ENCODE results near the gene MND1.
A peak's percentile ranks its signal among the peaks of the same experiment; 100 is the strongest.

Gene MND1, protein sequence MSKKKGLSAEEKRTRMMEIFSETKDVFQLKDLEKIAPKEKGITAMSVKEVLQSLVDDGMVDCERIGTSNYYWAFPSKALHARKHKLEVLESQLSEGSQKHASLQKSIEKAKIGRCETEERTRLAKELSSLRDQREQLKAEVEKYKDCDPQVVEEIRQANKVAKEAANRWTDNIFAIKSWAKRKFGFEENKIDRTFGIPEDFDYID

DNA sequence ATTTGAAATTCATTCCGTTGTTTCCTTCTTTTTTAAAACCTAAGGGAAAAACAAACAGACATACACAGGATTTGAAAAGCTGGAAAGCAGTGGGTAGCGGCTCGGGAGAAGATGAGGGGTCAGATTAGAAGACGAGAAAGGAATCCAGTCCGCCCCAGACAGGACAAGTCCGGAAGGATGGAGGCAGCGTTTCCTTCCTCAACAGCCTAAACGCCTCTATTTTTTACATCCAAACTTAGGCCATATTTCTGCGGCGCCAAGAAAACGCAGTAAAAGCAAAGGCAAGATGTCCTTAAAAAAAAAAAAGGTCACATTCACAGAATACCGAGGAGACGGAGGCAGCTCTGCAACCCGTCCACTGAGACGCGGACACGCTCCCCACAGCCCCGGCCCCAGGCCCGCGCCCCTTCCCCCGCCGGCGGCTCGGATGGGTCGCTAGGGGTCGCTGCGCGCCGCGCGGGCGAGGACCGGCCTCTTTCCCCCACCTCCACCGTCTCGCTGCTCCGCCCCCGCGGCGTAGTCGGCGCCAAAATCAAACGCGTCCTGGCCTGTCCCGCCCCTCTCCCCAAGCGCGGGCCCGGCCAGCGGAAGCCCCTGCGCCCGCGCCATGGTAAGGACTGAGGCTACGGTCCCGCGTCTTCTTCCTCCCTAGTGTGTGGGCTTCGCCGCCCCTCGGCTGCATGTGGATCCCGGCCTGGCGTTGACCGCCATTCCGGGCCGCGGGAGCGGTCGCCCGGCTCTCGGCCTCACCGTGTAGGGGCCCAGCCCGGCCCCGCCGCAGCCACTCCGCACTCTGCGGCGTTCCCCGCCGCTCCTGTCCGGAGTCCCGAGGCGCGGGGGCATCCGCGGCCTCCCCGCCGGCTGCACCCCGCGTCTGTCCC is at the start of gene MND1:
Gene MND1 (plus strand): TSS at position 558 of the 881 bp plus-strand sequence. CDS start 50 bp downstream, at position 608.
- DNase-seq, result peak; percentile 86 to 90

DNA sequence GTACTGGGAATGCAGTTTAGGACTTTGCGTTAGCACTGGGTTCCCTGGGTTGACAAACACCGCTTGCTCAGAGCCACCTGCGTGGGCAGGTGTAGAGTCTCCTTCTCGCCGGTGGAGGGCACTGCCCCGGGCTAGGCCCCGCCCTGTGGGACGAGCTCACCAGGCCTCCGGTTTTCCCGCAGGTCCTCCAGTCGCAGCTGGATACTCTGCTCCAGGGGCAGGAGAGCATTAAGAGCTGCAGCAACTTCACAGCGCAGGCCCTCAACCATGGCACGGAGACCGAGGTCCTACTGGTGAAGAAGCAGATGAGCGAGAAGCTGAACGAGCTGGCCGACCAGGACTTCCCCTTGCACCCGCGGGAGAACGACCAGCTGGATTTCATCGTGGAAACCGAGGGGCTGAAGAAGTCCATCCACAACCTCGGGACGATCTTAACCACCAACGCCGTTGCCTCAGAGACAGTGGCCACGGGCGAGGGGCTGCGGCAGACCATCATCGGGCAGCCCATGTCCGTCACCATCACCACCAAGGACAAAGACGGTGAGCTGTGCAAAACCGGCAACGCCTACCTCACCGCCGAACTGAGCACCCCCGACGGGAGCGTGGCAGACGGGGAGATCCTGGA is 49.2 kb upstream of the MND1 start:
- DNase-seq, result no peak

DNA sequence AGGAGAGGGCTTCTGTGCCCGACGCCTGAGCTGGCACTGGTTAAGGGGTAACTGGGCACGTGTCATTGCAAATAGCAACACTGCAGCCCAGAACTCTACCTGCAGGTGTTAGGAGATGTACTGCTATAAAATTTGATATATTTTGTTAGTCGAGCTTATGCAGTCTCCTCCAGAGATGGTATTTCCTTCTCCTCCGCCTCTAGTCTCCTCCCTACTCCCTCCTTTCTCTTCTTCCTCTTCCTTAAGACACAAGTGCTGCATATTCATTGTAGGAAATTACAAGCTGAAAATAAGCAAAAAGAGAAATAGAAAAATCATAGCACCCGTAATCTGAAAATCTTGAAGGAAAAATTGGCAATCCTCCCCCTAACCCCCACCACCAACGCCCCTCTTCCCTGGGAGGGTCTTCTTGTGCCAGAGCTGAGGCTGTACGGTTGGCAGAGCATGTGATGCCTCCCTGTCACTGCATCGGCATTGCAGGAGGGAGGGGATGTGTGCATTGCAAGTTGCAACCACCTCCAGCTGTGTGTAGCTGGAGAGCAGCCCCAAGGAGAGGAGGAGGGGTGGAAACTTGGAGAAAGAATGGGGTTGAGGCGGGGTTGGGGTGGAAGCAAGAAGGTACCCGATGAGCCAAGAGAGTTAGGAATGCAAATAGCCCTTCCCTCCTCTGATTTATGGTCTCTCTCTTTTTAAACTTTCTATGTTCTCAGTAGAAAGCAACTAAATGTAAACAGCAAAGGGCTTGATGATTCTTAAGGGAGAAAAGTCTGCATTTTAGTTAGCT is 48.3 kb upstream of the MND1 start:
- no peak for DNase-seq

DNA sequence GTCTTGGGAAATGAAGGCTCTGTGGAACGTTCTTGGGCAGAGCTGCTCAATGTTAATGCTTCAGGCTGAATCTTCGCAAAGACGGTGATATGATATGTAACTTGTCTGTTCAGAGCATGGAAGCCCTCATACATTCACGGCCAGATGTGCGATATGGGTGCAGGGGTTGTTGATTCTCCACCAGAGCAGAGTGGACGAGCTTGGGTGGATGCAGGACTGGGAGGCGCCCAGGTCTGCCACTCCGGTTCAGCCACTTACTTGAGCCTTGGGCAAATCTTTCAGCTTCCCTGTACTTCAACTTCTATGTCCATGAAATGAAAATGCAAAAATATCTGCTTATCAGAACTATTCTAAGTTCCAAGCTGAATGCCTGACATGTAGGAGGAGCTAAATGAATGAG is 47.4 kb upstream of the MND1 start:
- DNase-seq, result no peak

DNA sequence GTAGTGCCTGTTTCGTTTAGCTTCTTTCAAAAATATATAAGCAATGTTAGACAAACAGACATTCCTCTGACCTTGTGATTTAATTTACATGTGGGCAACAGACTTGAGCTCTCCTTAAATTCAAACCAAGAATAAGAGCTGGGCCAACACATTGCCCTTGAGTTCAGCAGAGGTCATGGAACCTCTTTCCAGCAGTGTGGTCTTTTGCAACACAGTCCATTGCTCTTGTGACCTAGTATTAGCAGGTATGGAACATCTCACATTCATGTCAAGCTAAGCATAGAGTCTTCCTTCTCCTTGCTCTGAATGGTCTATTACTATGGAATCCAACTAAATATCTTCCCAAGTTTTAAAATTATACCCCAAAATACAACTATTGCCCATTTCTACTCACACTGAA is 33.7 kb upstream of the MND1 start:
- no peak for DNase-seq

DNA sequence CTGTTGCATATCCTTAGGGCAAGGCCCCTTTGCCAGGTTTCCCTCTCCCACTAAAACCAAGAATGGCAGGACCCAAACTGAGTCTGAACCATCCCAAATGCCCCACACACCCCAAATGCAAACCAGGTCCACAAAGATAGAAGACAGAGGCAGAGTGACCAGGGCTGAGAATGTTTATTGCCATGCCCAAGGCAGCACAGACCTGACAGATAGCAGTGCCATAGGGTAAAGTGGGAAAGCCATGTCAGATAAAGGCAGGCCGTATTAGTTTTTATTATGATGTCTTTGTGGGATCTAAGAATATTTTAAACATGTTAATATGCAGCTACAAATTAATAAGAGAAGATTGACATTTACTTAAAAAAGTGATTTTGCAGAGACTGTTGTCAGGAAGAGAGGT is 29.6 kb upstream of the MND1 start:
- no peak for DNase-seq

DNA sequence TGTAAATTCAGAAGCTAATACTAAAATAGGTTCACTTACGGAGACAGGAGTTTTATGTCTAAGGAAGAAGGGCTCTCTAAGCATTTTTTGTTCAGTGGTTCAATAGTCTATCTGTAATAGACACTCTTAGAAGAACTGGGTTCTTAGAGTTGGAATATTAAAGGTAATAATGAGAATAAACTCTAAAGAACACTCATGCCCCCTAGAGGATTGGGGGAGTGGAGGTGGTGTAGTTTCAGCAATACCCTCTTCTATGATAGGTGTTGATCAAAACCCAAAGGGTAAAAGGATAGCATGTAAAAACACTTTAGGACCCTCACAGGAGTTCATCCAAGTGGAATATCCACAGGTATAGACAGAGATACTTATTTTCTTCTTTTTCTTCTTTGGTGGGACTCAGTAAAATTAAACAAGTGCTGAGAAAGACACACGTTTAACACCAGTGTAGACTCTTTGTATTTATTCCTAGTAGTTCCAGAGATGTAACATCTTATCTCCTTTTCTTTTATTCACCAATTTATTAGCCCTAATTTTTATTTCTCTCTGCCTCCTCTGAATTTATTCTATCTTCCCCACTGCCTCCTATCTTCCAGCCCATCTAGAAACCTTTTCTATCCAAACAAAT is 25.7 kb upstream of the MND1 start:
- DNase-seq, result peak in 1 of 2 donors; percentile 54

DNA sequence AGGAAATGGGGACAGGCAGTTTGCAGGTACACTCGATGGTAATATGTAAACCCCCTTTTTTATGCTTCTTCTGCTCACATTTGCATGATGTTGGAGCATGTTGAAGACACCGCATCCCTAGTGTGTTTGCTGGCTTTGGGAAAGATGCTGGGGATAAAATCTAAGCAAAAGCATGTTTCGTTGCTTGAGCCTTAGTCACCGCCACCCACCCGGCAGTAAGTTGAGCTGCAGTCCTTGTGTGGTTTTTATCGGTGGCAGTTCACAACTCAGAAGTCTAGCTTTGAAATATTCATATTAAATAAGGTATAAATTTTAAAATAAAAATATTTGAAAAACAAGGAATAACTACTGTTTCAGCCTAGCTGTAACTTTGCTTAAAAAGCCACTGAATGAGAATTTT is 21.7 kb upstream of the MND1 start:
- no peak for DNase-seq

DNA sequence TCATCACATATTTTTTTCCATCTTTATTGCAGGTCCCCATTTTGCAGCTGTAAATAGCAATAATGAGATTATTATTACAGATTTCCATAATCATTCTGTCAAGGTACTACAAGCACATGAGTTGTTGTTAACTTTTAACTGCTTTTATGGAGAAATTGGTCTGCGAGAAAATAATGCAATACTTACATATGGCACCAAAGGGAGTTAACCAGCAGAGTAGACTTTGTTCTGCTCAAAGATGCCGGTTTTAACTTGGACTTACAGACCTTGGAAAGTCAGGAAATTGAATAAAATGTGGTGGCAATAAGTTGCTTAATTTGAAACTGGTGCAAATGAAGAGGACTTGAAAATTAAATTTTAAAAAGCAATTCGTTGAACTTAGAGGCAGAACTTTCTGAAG is 20.4 kb upstream of the MND1 start:
- no peak for DNase-seq

DNA sequence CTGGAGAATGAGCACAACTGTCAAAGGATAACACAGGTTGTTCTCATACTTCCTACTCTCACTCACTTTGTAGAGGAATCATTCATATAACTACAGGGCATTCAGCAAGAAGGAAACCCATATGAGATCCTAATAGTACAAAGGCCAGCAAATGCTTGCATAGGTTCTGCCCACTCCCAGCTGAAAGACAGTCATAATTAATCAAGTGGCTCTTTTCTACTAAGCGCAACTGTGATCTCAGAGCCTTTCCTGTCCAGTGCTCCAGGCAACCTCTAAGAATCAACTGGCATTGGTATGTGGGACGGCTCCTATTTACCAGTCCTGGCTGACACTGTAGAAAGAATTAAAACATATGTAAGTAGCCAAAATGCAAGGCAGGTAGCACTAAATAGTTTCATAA is 18.9 kb upstream of the MND1 start:
- no peak for DNase-seq

DNA sequence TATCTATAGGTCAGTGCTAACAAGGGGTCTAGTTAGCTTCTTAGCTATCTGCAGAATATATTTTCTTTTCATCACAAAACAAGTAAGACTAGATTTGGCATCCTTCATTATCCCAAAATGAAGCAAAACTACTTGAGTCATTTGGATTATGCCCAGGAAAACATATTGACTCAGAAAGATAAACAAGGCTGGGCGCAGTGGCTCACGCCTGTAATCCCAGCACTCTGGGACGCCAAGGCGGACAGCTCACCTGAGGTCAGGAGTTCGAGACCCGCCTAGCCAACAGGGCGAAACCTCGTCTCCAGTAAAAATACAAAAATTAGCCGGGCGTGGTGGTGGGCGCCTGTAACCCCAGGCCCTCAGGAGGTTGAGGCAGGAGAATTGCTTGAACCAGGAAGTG is 18.0 kb upstream of the MND1 start:
- DNase-seq, result no peak

DNA sequence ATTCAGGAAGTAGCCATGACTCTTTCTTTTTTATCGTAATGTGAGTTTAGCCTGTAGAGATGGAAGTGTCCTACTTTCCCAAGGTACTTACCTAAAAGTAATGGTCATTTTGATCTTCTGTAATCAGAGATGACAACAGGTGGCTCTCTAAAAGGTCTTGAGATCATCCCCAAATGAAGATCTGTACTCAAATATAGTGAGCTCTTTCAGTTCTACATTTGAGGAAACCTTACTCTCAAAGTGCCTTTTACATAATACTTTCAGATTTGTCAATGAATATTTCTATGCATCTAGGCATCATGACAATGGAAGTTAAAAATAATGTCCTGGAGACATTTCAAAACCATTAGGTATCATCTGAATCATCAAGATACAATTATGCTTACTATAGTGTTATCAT is 17.2 kb upstream of the MND1 start:
- no peak for DNase-seq

DNA sequence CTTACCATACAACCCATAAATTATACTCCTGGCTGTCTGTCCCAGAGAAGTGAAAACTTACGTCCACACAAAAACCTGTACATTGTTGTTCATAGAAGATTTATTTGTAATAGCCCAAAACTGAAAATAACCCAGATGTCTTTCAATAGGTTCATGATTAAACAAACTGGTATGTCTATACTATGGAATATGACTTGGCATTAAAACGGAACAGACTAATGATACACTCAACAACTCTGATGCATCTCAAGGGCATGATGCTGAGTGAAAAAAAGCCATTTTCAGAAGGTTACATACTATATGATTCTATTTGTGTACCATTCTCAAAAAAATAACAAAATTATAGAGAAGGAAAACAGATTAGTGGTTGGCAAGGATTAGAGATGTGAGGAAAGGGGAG is 11.6 kb upstream of the MND1 start:
- DNase-seq, result no peak

DNA sequence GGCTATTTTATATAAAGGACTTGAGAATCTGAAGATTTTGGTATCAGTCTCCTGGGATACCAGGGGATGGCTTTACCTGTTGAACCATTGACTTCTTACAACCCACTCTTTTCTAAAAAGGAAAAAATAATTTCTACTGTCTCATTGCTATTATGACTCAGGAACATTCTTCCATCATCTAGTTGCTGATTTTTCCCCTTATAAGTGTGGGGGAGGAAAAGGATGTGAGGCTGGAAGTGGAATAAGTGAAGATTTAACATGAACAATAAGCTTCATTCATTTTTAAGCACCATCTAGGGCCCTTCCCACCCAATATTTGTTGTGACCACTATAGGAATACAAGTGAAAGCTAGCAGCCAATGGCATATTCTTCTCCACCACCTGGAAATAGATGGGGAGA is 10.6 kb upstream of the MND1 start:
- no peak for DNase-seq

DNA sequence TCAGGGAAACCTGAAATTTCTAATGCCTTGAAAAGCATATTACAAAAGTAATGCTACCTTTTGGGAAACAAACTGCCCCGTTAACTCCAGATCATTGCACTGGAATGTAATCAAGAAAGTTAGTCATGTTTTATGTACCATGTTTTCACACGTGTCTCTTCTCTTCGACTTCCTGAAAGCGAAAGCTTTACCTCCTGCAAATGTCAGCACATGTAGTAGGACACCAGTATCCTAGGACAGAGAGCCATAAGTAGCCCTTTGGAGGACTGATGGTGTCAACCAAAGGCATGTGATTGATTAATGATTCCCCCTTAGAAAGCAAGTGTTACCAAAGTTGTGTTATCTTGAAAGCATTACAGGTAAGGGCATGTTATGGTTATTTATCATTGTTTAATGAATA is 8.8 kb upstream of the MND1 start:
- DNase-seq, result no peak

DNA sequence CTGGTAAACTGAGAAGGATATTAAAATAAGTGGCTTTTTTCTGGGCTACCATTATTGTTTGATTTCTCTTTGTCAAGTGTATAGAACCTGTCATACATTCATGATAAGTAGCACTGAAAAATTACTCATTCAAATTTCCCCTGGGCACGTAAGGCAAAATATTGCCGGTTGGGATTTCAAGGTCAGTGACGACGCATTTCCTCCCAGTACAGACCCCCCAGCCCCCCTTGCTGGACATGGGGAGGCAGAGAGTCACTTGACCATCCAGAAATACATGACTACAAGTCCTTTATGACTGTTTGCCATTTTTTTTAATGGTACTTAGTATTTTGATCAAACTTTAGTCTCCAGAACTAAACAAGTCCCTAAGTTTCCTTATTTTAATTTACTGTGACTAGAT is 6.8 kb upstream of the MND1 start:
- no peak for DNase-seq

DNA sequence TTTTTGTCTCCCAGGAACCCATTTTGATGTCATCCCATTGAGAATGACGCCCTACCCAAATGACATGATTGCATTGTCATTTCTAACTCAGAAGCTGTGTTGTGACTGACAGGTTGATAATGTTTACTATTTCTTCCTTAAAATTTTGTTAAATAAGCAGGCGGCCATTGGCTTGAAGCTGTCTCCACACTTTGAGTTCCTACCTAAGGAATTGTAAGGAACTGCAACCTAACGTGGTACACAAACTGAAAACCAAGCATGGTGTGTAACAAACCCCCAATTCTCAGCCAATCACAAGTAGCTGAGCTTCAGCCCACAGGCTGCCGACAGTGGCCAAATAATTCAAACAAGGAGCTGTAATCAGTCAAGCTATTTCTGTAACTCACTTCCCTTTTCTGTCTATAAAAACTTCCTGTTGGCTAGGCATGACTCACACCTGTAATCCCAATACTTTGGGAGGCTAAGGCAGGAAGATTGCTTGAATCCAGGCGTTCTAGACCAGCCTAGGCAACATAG is 2.9 kb upstream of the MND1 start:
- DNase-seq, result no peak

DNA sequence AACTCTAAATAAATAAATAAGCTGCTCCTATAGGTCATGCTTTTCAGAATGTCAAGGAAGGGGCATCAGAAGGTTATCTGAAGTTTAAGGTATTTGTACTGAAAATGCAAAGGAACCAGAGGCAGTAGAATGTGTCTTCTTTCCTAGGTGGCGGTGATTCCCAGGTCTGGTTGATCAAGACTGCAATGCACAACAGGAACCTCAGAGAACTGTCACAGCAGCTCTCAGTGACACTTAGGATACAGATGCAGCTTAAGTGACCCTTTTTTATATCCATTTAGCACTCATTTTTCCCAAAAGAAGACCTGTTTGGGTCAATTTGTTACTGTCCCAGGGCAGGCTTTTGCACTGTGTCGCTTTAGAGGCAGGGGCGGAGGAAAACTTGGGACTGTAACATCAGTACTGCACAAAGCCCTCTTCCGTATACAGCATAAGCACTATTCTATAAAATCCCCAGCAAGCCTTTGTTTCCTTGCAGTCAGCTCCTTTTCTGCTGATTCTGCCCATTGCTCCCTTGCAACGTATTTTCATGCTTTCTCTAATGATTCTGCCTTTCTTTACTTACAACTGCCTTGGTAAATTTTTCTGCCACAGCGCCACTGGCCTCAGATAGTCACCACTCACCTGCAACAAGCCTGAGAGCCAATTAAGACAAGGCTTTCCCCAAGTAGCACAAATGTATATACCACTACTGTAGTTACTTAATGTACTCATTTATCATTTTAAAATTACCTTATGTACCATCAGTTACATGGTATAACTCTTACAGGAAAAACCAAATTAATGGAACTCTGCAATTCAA is 1.5 kb upstream of the MND1 start:
- no peak for DNase-seq

DNA sequence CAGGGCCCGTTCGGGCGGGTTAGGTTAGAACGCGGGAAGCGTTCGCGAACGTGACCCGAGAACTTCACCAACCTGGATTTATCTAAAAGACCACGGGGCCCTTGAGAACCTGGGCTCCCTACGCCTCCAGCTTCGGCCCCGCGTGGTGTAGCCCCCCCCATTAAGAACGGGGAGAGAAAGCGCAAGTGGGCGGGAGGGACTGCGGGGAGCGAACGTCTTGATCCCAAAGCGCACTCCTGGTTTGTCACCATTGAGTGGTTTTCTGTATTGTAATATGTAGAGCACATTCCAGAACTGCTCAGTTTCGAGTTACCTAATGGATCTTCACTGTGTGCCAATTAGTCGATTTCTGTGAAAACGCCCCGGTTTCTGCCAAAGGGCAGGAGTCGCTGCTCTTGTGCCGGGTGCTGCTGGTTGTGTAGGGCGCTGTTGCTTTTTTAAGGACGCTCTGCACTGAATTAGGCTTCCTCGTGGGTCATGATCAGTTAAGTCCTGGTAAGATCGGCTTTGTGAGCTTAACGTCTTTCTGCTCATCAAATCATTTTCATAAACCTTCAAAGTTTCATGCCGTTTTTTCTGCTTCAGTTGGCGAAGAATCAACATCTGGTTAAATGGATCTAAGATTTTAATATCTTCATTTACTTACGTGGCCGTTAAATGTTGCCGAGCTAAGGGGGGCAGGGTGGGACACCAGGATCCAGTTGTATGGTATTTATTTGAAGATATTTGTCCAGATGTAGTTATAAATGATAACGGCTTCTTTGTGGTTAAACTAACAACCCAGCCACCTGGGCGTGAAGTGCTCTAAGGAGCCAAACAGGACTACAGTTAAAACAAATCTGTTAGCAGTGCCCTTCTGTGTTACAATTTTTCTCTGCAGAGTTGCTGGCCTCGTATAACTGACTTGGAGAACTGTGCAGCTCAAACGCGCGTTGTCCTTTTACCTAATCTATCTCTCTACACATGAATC is 809 bp downstream of the MND1 start:
- peak; percentile 51 to 56 for DNase-seq

DNA sequence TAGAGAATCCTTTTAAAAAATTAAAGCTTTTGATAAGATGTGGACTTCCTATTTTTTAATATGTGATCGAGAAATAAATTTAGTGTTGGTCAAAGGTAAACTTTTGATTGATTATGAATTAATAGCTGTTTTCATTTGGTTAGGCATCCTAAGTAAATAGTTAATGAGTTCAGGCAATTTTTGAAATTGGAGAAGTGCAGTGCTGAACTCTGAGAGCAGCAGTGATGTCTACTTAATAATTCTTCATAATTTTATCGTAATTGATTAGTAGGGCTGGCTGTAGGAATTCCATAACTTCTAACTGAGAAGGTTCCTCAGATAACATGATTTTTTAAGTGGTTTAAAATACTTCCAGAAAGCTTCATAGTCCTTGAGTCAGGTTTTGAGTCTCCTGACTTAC is 1.5 kb downstream of the MND1 start:
- DNase-seq, result no peak

DNA sequence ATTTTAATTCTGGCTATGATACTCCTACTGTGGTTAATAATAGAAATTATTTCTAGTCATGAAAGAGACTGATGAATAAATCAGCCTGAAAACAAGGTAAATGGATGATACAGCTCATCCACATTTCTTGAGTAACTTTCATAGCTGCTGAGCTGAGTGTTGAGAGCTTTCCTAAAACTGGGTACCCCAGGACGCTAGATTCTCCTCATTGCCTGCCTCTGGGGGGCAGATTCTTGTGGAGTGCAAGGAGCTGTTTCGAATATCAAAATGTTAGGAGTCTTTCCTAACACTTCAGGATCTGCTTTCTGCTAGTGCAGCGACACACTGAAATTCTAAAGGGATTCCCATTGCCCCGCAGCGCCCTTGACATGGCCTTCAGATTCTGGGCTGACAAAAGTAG is 2.1 kb downstream of the MND1 start:
- no peak for DNase-seq
